ENCODE data around the gene LTK.

LTK gene

GRCh38 chr15:41530363-41530956, 16.8 kb upstream of the LTK start:
- no peak for DNase-seq (ENCODE audit: low read depth)

- no peak for DNase-seq (ENCODE audit: low read depth)
Observed at GRCh38 chr15:41523097-41523496, 9.5 kb upstream of the LTK start.

GRCh38 chr15:41521614-41522013, 8.0 kb upstream of the LTK start:
- DNase-seq (ENCODE audit: low read depth): no peak

- no peak for DNase-seq (ENCODE audit: low read depth)
Observed at GRCh38 chr15:41520636-41521035, 7.0 kb upstream of the LTK start.

GRCh38 chr15:41517895-41518449, 4.3 kb upstream of the LTK start:
- no peak for DNase-seq (ENCODE audit: low read depth)

GRCh38 chr15:41512940-41513505, 604 bp downstream of the LTK start:
- DNase-seq (ENCODE audit: low read depth): no peak

GRCh38 chr15:41512512-41512939, 1.1 kb downstream of the LTK start:
- DNase-seq (ENCODE audit: low read depth): no peak

- no peak for DNase-seq (ENCODE audit: low read depth)
Observed at GRCh38 chr15:41511899-41512369, 1.7 kb downstream of the LTK start.

GRCh38 chr15:41511331-41511898, 2.2 kb downstream of the LTK start:
- DNase-seq (ENCODE audit: low read depth): no peak

GRCh38 chr15:41510728-41511127, 2.9 kb downstream of the LTK start:
- no peak for DNase-seq (ENCODE audit: low read depth)

- DNase-seq (ENCODE audit: low read depth): no peak
Observed at GRCh38 chr15:41507820-41508290, 5.8 kb downstream of the LTK start.

- no peak for DNase-seq (ENCODE audit: low read depth)
Observed at GRCh38 chr15:41506796-41507341, 6.8 kb downstream of the LTK start.

- no peak for DNase-seq (ENCODE audit: low read depth)
Observed at GRCh38 chr15:41505776-41506175, 7.9 kb downstream of the LTK start.

GRCh38 chr15:41504751-41505492, 8.7 kb downstream of the LTK start:
- DNase-seq (ENCODE audit: low read depth): no peak

- DNase-seq (ENCODE audit: low read depth): no peak
Observed at GRCh38 chr15:41503669-41504010, 10.0 kb downstream of the LTK start.

- DNase-seq (ENCODE audit: low read depth): no peak
Observed at GRCh38 chr15:41502795-41503668, 10.6 kb downstream of the LTK start.

GRCh38 chr15:41501931-41502794, 11.5 kb downstream of the LTK start:
- no peak for DNase-seq (ENCODE audit: low read depth)

- DNase-seq (ENCODE audit: low read depth): no peak
Observed at GRCh38 chr15:41501191-41501917, 12.3 kb downstream of the LTK start.

- DNase-seq (ENCODE audit: low read depth): no peak
Observed at GRCh38 chr15:41499109-41499851, 14.3 kb downstream of the LTK start.

Measured in T-helper 22 cell (primary cell).